ENCODE data around the gene TMEM91.

DNA sequence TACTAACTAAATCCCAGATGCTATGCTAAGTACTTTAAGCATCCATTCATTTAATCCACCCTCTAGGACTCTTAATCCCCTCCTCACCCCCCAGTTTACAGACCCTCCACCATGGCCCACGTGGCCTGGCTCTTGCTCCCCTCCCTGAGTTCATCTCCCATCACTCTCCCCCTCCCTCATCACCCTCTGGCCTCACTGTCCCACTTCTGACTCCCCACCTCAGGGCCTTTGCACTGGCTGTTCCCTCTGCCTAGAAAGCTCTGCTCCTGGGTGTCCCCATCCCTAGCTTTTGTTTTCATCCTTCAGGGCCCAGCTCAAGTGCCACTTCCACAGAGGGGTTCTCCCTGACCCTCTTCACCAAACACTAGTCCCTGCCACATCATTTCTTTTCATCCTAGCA is 16.6 kb upstream of the TMEM91 start:
- TF ChIP-seq EZH2 (IDR thresholded peaks at IDR 0.05) (no peak), POLR2AphosphoS5 (IDR thresholded peaks at IDR 0.05; ENCODE audit: borderline replicate concordance, low read depth, low read length) (no peak)
